HG03135 (cell line): ENCODE measurements around the gene MICOS13.

Source experiments
- ATAC-seq: cut with Tn5 transposase; IDR thresholded peaks from one replicate; pipeline ENCODE4 v1.9.1; 2021; ENCODE audit warnings: mild to moderate bottlenecking, moderate library complexity; ENCODE audit not compliant: unreplicated experiment

Gene MICOS13

DNA sequence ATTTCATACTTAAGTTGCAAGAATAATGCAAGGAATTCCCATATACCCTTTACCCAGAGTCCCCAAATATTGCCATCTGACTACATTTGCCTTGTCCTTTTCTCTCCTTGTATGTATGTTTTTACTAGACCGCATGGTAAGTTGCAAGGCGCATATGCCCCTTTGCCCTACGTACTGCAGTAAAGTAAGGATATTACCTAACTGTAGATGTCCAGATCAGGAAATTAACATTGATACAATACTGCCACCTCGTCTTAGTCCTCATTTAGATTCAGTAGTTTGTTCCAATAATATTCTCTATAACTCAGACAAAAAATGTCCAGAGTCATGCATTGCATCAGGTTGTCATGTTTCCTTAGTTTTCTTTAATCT lies 48.1 kb downstream of the MICOS13 start:
- no peak for ATAC-seq

DNA sequence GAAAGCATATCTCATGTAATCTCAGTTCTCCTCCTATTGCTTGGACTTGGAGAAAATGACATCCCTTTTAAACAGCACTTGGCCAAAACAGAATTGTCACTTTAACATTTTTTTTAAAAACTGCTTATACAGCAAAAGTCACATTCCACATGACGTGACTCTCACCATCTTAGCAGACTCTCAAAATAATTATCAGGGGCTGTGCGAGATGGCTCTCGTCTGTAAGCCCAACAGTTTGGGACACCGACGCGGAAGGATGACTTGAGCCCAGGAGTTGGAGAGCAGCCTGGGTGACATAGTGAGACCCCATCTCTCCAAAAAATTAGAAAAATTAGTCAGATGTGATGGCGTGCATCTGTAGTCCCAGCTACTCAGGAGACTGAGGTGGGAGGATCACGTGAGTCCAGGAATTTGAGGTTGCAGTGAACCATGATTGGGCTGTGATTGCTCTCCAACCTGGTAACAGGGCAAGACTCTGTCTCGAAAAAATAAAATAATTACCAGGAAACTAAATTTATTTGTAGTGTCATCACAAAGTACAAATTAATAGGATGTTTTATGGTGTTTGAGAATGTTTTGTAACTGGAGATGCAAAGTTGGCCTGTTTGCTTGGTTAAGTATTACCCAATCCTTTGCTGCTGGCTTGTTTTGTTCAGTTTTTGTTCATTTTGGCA lies 48.6 kb downstream of the MICOS13 start:
- ATAC-seq = no peak

DNA sequence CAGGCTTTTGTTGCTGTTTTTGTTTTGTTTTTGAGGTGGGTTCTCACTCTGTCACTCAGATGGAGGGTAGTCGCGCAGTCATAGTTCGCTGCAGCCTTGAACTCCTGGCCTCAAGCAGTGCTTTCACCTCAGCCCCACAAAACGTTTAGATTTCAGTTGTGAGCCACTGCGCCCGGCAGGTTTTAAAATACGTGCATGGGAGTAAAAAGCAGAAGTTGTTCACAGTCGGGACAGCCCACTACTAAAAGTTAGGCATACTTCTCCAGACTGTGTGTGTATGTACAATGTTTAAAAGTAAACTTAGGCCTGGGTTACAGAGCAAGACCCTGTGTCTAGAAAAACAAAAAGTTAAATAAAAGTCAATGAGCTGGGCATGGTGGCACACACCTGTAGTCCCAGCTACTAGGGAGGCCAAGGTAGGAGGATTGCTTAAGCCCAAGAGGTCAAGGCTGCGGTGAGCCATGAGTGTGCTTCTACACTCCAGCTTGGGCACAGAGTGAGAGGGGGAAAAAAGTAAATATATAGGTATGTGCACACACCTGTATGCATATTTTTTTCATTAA lies 51.3 kb downstream of the MICOS13 start:
- no peak for ATAC-seq

DNA sequence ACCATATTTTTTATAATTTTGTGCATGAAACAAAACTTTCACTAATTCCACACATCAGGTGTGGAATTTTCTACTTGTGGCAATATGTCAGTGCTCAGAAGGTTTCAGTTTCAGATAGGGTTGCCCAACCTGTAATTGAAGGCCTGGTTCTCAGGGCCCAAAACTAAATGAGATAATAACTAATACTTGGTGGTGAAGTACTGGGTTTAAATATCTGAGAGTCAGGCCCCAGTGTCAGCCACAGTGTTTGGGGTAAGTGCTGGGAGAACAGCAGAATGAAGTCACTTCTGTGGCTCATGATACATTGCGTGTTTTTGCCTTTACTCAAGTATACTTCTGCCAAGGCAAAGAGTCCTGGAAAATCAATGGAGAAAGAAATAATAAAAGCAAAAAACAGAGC lies 51.9 kb downstream of the MICOS13 start:
- ATAC-seq = no peak
